H9 (cell line): ENCODE data around the gene TMEM273. TPM values are rescaled to one million over a fixed set of nuclear protein-coding genes. Genes with fewer than 3 reads are reported as not detected.
A peak's percentile ranks its signal among the peaks of the same experiment; 100 is the strongest.

Experiments
- DNase-seq: peaks from one replicate; pipeline ENCODE4 v3.0.0-alpha.2; 2017
- H2AFZ ChIP-seq: one replicate; pipeline ENCODE4 v1.6.1; 2013; ENCODE audit warnings: mild to moderate bottlenecking, low read length, control low read depth, moderate library complexity
- H2AK5ac ChIP-seq: 2 replicates; pipeline ENCODE4 v1.6.1; 2013; ENCODE audit warnings: low read length, control low read depth, mixed read lengths; ENCODE audit not compliant: insufficient read length
- H2BK120ac ChIP-seq: one replicate; pipeline ENCODE4 v1.6.1; 2013; ENCODE audit warnings: low read depth, mild to moderate bottlenecking, low read length, control low read depth, inconsistent platforms; ENCODE audit not compliant: poor library complexity, severe bottlenecking
- H2BK12ac ChIP-seq: 2 replicates; pipeline ENCODE4 v1.6.1; 2013; ENCODE audit warnings: low read length, control low read depth, mixed read lengths, low read depth; ENCODE audit not compliant: insufficient read length
- H2BK15ac ChIP-seq: 2 replicates; pipeline ENCODE4 v1.6.1; 2013; ENCODE audit warnings: low read depth, low read length, control low read depth
- H2BK20ac ChIP-seq: one replicate; pipeline ENCODE4 v1.6.1; 2013; ENCODE audit warnings: low read depth, mild to moderate bottlenecking, low read length, control low read depth, inconsistent platforms; ENCODE audit not compliant: poor library complexity, severe bottlenecking
- H2BK5ac ChIP-seq: 2 replicates; pipeline ENCODE4 v1.6.1; 2013; ENCODE audit warnings: low read length, control low read depth, mixed read lengths; ENCODE audit not compliant: insufficient read length
- H3K14ac ChIP-seq: 2 replicates; pipeline ENCODE4 v1.6.1; 2013; ENCODE audit warnings: low read length, control low read depth; ENCODE audit not compliant: insufficient read depth
- H3K18ac ChIP-seq: 2 replicates; pipeline ENCODE4 v1.6.1; 2013; ENCODE audit warnings: low read depth, mild to moderate bottlenecking, mixed read lengths, low read length, control low read depth; ENCODE audit not compliant: insufficient read length
- H3K23ac ChIP-seq: 2 replicates; pipeline ENCODE4 v1.6.1; 2013; ENCODE audit warnings: low read length, control low read depth, mixed read lengths, low read depth; ENCODE audit not compliant: insufficient read length
- H3K23me2 ChIP-seq: 2 replicates; pipeline ENCODE4 v1.6.1; 2013; ENCODE audit warnings: low read depth, mild to moderate bottlenecking, mixed read lengths, low read length, control low read depth; ENCODE audit not compliant: insufficient read length, poor library complexity, severe bottlenecking
- H3K27ac ChIP-seq: 2 replicates; pipeline ENCODE4 v1.5.1; 2013; ENCODE audit warnings: low read length, control low read depth, mixed read lengths, low read depth; ENCODE audit not compliant: insufficient read length
- H3K27me3 ChIP-seq: 2 replicates; pipeline ENCODE4 v1.6.1; 2013; ENCODE audit warnings: low read length, control low read depth, inconsistent platforms; ENCODE audit not compliant: insufficient read depth
- H3K4ac ChIP-seq: 2 replicates; pipeline ENCODE4 v1.6.1; 2013; ENCODE audit warnings: low read depth, mild to moderate bottlenecking, control low read depth, inconsistent platforms, low read length, moderate library complexity
- H3K4me1 ChIP-seq: 2 replicates; pipeline ENCODE4 v1.6.1; 2013; ENCODE audit warnings: low read length, control low read depth, inconsistent platforms; ENCODE audit not compliant: insufficient read depth
- H3K4me2 ChIP-seq: 2 replicates; pipeline ENCODE4 v1.6.1; 2013; ENCODE audit warnings: low read length, control low read depth, mixed read lengths; ENCODE audit not compliant: insufficient read length, insufficient read depth
- H3K56ac ChIP-seq: 2 replicates; pipeline ENCODE4 v1.6.1; 2013; ENCODE audit warnings: low read depth, mild to moderate bottlenecking, mixed read lengths, low read length, control low read depth; ENCODE audit not compliant: insufficient read length
- H3K79me1 ChIP-seq: 2 replicates; pipeline ENCODE4 v1.6.1; 2013; ENCODE audit warnings: low read depth, mild to moderate bottlenecking, moderate library complexity, low read length, control low read depth, inconsistent platforms; ENCODE audit not compliant: insufficient read depth, poor library complexity, severe bottlenecking
- H3K79me2 ChIP-seq: 2 replicates; pipeline ENCODE4 v1.6.1; 2013; ENCODE audit warnings: low read length, control low read depth, inconsistent platforms; ENCODE audit not compliant: insufficient read depth
- H3K9ac ChIP-seq: 2 replicates; pipeline ENCODE4 v1.6.1; 2013; ENCODE audit warnings: low read length, control low read depth, mixed read lengths; ENCODE audit not compliant: insufficient read length; ENCODE audit errors: extremely low read depth
- H3K9me3 ChIP-seq: one replicate; pipeline ENCODE4 v1.6.1; 2013; ENCODE audit warnings: low read depth, low read length, inconsistent platforms; ENCODE audit not compliant: control insufficient read depth
- H3T11ph ChIP-seq: one replicate; pipeline ENCODE4 v1.6.1; 2013; ENCODE audit warnings: mild to moderate bottlenecking, low read length, control low read depth, inconsistent platforms
- H4K20me1 ChIP-seq: one replicate; pipeline ENCODE4 v1.6.1; 2013; ENCODE audit not compliant: control insufficient read depth, insufficient read length, insufficient read depth
- H4K5ac ChIP-seq: 2 replicates; pipeline ENCODE4 v1.6.1; 2013; ENCODE audit warnings: low read depth, mild to moderate bottlenecking, mixed read lengths, low read length, control low read depth; ENCODE audit not compliant: insufficient read length
- H4K8ac ChIP-seq: replicated peaks from 2 replicates; pipeline ENCODE4 v1.6.1; 2013; ENCODE audit warnings: low read length, control low read depth, mixed read lengths, low read depth; ENCODE audit not compliant: insufficient read length
- H4K91ac ChIP-seq: 2 replicates; pipeline ENCODE4 v1.6.1; 2013; ENCODE audit warnings: low read depth, mild to moderate bottlenecking, moderate library complexity, mixed read lengths, low read length, control low read depth; ENCODE audit not compliant: insufficient read length
- H3K27ac Mint-ChIP-seq, 3 experiments: 2 replicates in 2 of 3; 3 replicates in 1 of 3; pipeline ENCODE4 v1.8.0; 2020 to 2021; ENCODE audit warnings: mixed read lengths in 3 of 3, mild to moderate bottlenecking in 1 of 3, moderate library complexity in 1 of 3
- H3K27me3 Mint-ChIP-seq: 2 replicates; pipeline ENCODE4 v1.8.0; 2021; ENCODE audit warnings: low read depth, mild to moderate bottlenecking, moderate library complexity, mixed read lengths
- H3K36me3 Mint-ChIP-seq, 3 experiments: 2 replicates in 2 of 3; 3 replicates in 1 of 3; pipeline ENCODE4 v1.8.0; 2020 to 2021; ENCODE audit warnings: low read depth in 3 of 3, mixed read lengths in 3 of 3; ENCODE audit not compliant: insufficient read depth in 1 of 3
- H3K4me1 Mint-ChIP-seq, 2 experiments: 2 replicates each; pipeline ENCODE4 v1.8.0; 2020; ENCODE audit warnings: mixed read lengths in 2 of 2
- H3K4me3 Mint-ChIP-seq, 2 experiments: 2 replicates in 1 of 2; 3 replicates in 1 of 2; pipeline ENCODE4 v1.8.0; 2020 to 2021; ENCODE audit warnings: mild to moderate bottlenecking in 2 of 2, mixed read lengths in 2 of 2, moderate library complexity in 1 of 2
- H3K9me3 Mint-ChIP-seq, 2 experiments: 2 replicates in 1 of 2; 3 replicates in 1 of 2; pipeline ENCODE4 v1.8.0; 2020; ENCODE audit warnings: mild to moderate bottlenecking in 2 of 2, mixed read lengths in 2 of 2, moderate library complexity in 1 of 2
- CTCF ChIP-seq: fragments of 200-600 bp; sonication (generic); conservative IDR thresholded peaks from 3 replicates; pipeline ENCODE4 v1.8.0; 2021; ENCODE audit warnings: antibody characterized with exemption, mild to moderate bottlenecking
- WGBS: extraction: QIAGEN DNeasy Blood & Tissue Kit; methylation state at CpG from one replicate; pipeline ENCODE4 v1.1.7; 2013; ENCODE audit warnings: missing lambda C conversion rate, low lambda C conversion rate, mixed read lengths; ENCODE audit not compliant: insufficient read length; ENCODE audit errors: extremely low coverage; 5-methylcytosine and 5-hydroxymethylcytosine counted together
- total RNA-seq: library from RNA; stranded (reverse); gene quantifications from 2 replicates; pipeline ENCODE4 v1.2.1, GENCODE V29; 2021

The TMEM273 gene
- total RNA-seq, 1 experiment from 2014 or later = not detected

- H3K9me3 Mint-ChIP-seq = peaks cover 0 to 2% of the 10 kb centered on the region in 2 experiments; a peak in 3 of 5 replicates
- DNase-seq = no peak
- peak; percentile 28; the same call in 1 of the 3 replicates for TF ChIP-seq CTCF
- Histone ChIP-seq H3K4me1 (no peaks in the 10 kb centered on the region; the same call in 1 of the 2 replicates), H3K4me2 (no peak overlapping the region), H2BK5ac (no peak overlapping the region), H3K4ac (no peak overlapping the region), H2AK5ac (no peak overlapping the region), H2BK20ac (no peak overlapping the region), H3K79me1 (no peaks in the 10 kb centered on the region), H3K9me3 (no peaks in the 10 kb centered on the region), H2AFZ (no peak overlapping the region), H2BK15ac (no peak overlapping the region), H4K5ac (no peak overlapping the region), H3K27ac (no peak overlapping the region), H3K56ac (no peak overlapping the region), H3K18ac (no peak overlapping the region), H3K79me2 (no peaks in the 10 kb centered on the region), H3K14ac (no peak overlapping the region), H4K8ac (no peak overlapping the region), H4K20me1 (no peaks in the 10 kb centered on the region), H2BK120ac (no peak overlapping the region), H2BK12ac (no peak overlapping the region), H3K23me2 (no peaks in the 10 kb centered on the region), H3K23ac (no peak overlapping the region), H3K27me3 (no peaks in the 10 kb centered on the region), H4K91ac (no peak overlapping the region), H3K9ac (no peak overlapping the region), H3T11ph (no peak overlapping the region)
- H3K36me3 Mint-ChIP-seq = no peaks in the 10 kb centered on the region
- no peak overlapping the region for H3K4me3 Mint-ChIP-seq
- no peak overlapping the region for H3K27ac Mint-ChIP-seq
- peaks cover 0 to 4% of the 10 kb centered on the region in 2 experiments; a peak in 3 of 4 replicates for H3K4me1 Mint-ChIP-seq
- H3K27me3 Mint-ChIP-seq = peaks cover 13% of the 10 kb centered on the region
- WGBS = no CpG with 5 or more reads among the region's 2 CpGs
These were observed 55.8 kb downstream of the TMEM273 start for GRCh38 chr10:49132362-49132737.
